ENCODE measurements around the gene ELN. TPM values are rescaled to one million over a fixed set of nuclear protein-coding genes. Genes with fewer than 3 reads are reported as not detected.

Gene ELN
- total and polyA plus RNA-seq, 5 experiments from 2014 or later = not detected

DNA sequence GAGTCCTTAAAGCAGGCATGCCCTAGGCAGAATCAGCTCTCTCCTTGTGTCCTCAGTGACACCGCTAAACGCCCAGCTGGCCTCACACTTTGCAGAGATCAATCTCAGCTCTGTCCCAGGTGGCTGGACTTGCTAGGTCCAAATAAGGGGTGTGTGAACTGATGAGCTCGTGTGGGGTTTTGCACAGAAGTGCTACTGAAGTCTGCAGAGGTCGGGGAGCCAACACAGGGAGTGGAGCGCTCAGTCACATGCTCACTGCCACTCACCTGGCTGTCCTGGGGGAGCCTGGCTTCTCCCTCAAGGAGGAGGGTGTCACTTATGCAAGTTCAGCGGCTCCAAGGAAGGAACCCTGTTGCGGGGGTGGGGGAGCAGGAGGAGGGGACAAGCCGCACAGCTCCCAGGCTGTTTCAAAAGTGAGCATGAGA lies 2.0 kb downstream of the ELN start:
- DNase-seq = no peak
- Mint-ChIP-seq H3K4me1 (peaks cover 12 to 30% (median 17%) of the 10 kb centered on the region in 4 donors), H3K27me3 (peaks cover 24 to 62% (median 45%) of the 10 kb centered on the region in 5 donors), H3K9me3 (peaks cover 0 to 1% (median 0%) of the 10 kb centered on the region in 9 donors), H3K27ac (no peak overlapping the region), H3K4me3 (no peak overlapping the region), H3K36me3 (no peaks in the 10 kb centered on the region)
- ATAC-seq = no peak
- POLR2A ChIA-PET = no interaction called here

DNA sequence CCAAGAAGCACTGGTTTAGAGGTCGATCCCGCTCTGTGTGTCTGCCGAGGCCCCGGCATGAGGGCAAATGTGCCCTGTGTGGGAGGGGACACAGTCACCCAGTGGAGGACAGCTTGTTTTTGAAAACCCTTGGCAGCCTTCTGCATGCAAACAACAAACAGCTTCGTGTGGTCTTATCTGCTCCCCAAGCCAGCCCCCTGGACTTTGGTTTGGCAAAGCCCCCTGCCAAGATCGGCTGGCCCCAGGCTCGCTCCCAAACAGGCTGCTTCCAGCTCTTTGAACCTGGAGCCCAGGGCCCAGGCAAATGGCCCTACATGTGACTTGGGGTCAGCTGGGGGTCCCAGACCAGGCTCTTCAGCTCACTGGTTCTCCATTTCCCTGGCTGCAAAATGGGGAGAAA lies 2.9 kb downstream of the ELN start:
- POLR2A ChIA-PET = no interaction called here

GRCh38 chr7:74031403-74032190 lies 3.6 kb downstream of the ELN start:
- peak overlapping the region in 1 of 10 donors; percentile 2 for H3K27ac Mint-ChIP-seq
- H3K9me3 Mint-ChIP-seq = no peaks in the 10 kb centered on the region
- no peak for ATAC-seq

More for the DNA sequence above, 2.9 kb downstream of the ELN start:
- Mint-ChIP-seq H3K27ac (peak overlapping the region in 1 of 10 donors; percentile 41), H3K27me3 (peaks cover 22 to 56% (median 37%) of the 10 kb centered on the region in 5 donors), H3K36me3 (no peaks in the 10 kb centered on the region), H3K4me1 (peaks cover 10 to 22% (median 16%) of the 10 kb centered on the region in 4 donors), H3K9me3 (no peaks in the 10 kb centered on the region), H3K4me3 (no peak overlapping the region)
- ATAC-seq (no peak), DNase-seq (no peak)

GRCh38 chr7:74032191-74032490 lies 4.2 kb downstream of the ELN start:
- ATAC-seq (no peak), DNase-seq (no peak)
- H3K27me3 Mint-ChIP-seq = peaks cover 14 to 43% (median 28%) of the 10 kb centered on the region in 5 donors
- H3K27ac Mint-ChIP-seq = peak overlapping the region in 1 of 10 donors; percentile 2
- POLR2A ChIA-PET = interaction anchor here (0.8 kb wide), 1 partner anchor 332 kb away, joined by 3 read pairs; no protein-coding TSS in a partner anchor
- H3K9me3 Mint-ChIP-seq = no peaks in the 10 kb centered on the region
- H3K36me3 Mint-ChIP-seq = no peaks in the 10 kb centered on the region
- H3K4me1 Mint-ChIP-seq = peaks cover 6 to 11% (median 10%) of the 10 kb centered on the region in 4 donors
- no peak overlapping the region for H3K4me3 Mint-ChIP-seq

More at GRCh38 chr7:74031403-74032190, 3.6 kb downstream of the ELN start:
- Mint-ChIP-seq H3K36me3 (no peaks in the 10 kb centered on the region), H3K4me1 (peaks cover 8 to 15% (median 12%) of the 10 kb centered on the region in 4 donors), H3K27me3 (peaks cover 16 to 49% (median 30%) of the 10 kb centered on the region in 5 donors), H3K4me3 (no peak overlapping the region)
- POLR2A ChIA-PET = no interaction called here
- DNase-seq = no peak

DNA sequence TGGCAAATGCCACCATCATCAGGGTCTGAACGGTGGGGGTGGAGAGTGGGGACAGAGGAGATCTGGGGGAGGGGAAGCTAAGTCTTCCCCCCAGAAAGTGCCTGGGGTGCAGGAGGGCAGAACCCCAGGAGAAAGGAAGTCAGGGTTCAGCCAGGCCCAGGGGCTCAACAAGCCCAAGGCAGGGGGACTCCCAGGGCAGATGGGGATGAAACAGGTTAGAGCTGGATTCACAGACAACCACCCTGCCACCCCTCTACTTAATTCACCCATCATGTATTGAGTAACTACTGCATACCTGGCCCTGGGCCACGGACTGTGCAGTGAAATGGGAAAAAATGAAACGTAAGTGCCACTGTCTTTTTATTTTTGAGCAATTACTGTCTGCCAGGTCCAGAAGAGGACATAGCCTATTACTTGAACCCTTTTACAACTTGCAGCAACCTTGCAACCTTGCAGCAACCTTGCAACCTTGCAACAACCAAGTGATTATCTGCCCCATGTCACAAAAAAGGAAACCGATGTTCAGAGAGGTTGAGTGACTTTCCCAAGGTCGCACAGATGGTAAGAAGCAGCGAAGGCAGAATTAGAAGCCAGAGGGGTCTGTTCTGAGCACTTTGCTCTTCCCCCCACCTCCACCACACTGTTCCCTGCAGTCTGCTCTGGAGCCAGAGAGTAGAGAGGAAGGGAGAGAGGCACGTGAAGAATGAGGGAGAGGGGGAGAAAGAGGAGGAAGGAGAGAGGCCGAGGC lies 4.8 kb downstream of the ELN start:
- Mint-ChIP-seq H3K9me3 (no peaks in the 10 kb centered on the region), H3K27me3 (peaks cover 14 to 42% (median 28%) of the 10 kb centered on the region in 5 donors), H3K36me3 (no peaks in the 10 kb centered on the region), H3K4me1 (peaks cover 6 to 11% (median 10%) of the 10 kb centered on the region in 4 donors), H3K4me3 (no peak overlapping the region), H3K27ac (no peak overlapping the region)
- POLR2A ChIA-PET = interaction anchor here (0.8 kb wide), 1 partner anchor 332 kb away, joined by 3 read pairs; no protein-coding TSS in a partner anchor
- DNase-seq (no peak), ATAC-seq (no peak)

- H3K27me3 Mint-ChIP-seq = peaks cover 12 to 38% (median 25%) of the 10 kb centered on the region in 5 donors
- POLR2A ChIA-PET = no interaction called here
- H3K9me3 Mint-ChIP-seq = no peaks in the 10 kb centered on the region
- no peak overlapping the region for H3K27ac Mint-ChIP-seq
- no peak overlapping the region for H3K4me3 Mint-ChIP-seq
- H3K4me1 Mint-ChIP-seq = peaks cover 6 to 10% (median 9%) of the 10 kb centered on the region in 4 donors
- no peaks in the 10 kb centered on the region for H3K36me3 Mint-ChIP-seq
- DNase-seq = no peak
- ATAC-seq = no peak
Observed at GRCh38 chr7:74033372-74034311, 5.7 kb downstream of the ELN start.

- ATAC-seq = no peak
- no peak for DNase-seq
- Mint-ChIP-seq H3K9me3 (no peaks in the 10 kb centered on the region), H3K36me3 (no peaks in the 10 kb centered on the region), H3K4me1 (no peaks in the 10 kb centered on the region), H3K4me3 (no peak overlapping the region), H3K27ac (no peak overlapping the region), H3K27me3 (peaks cover 0 to 1% (median 0%) of the 10 kb centered on the region in 5 donors)
- POLR2A ChIA-PET = no interaction called here
Observed at GRCh38 chr7:74037609-74038008, 9.6 kb downstream of the ELN start.

- Mint-ChIP-seq H3K27ac (no peak overlapping the region), H3K36me3 (no peaks in the 10 kb centered on the region), H3K4me3 (no peak overlapping the region), H3K9me3 (no peaks in the 10 kb centered on the region), H3K4me1 (no peaks in the 10 kb centered on the region), H3K27me3 (peaks cover 0 to 1% (median 0%) of the 10 kb centered on the region in 5 donors)
- DNase-seq = no peak
- ATAC-seq = no peak
- POLR2A ChIA-PET = no interaction called here
Observed at GRCh38 chr7:74038194-74038961, 10.4 kb downstream of the ELN start.

- H3K9me3 Mint-ChIP-seq = no peaks in the 10 kb centered on the region
- POLR2A ChIA-PET = no interaction called here
- ATAC-seq = no peak
- H3K27me3 Mint-ChIP-seq = peaks cover 0 to 1% (median 0%) of the 10 kb centered on the region in 5 donors
- H3K36me3 Mint-ChIP-seq = no peaks in the 10 kb centered on the region
- H3K4me1 Mint-ChIP-seq = no peaks in the 10 kb centered on the region
- H3K27ac Mint-ChIP-seq = no peak overlapping the region
- H3K4me3 Mint-ChIP-seq = no peak overlapping the region
- DNase-seq = no peak
Observed at GRCh38 chr7:74039337-74039736, 11.4 kb downstream of the ELN start.

DNA sequence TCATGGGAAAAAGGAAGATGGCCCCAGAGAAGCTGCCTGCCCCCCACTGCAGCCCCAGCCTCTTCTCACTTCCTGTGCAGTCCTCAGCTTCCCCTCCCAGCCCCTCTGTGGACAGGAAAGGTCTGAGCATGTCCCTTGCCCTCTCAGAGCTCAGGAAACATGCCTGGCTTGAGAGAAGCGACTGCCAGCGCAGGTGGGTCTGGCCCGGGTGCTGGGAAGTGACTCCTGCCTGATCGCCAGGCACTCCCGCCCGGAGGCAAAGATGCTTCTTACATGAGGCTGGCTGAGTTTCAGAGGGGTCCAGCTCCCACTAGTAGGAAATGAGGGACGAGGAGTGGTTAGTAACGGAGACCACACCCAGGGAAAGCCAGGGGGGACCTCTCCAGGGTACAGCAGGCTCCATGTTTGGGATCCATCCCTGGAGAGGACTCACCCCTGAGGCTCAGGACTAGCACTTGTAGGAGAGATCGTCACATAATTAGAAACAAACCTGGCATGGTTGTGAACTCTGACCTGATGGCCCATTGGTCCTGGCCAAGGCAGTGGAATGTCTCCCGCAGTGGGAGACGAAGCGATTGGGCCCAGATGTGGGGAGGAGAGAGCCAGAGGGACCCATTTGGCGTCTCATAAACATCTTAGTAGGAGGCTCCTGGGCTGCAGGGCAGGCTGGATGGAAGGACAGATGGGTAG lies 12.3 kb downstream of the ELN start:
- H3K36me3 Mint-ChIP-seq = no peaks in the 10 kb centered on the region
- no peaks in the 10 kb centered on the region for H3K4me1 Mint-ChIP-seq

DNA sequence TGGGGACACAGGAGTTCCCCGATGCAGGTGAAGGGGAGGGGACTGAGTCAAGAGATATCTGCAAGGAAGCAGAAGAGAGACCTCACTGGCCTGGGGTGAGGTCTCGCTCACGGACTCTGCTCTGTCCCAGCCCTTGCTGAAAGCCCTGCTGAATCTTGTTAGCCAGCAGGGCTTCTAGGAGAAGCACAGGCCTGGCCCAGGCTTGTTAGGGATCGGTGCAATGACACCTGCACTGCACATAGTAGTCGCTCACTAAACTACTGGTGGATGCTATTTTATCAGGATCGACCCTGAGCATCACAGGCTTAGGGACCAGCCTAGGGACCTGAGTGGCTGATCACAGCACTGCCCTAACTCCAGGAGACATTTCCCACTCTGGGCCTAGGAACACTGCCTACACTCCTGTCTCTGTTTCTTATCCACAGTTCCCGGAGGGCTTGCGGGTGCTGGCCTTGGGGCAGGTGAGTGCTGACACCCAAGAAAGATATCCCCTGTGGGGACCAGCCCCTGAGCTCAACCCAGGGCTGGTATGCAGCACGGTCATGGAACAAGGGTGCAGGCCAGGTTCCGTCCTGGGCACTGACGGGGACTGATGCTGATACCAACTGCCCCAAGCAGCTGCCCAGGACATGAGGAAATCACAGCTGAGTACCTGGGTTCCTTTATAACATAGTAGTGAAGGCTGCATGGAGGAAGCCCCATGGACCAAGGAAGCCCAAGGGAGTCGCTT lies 13.0 kb downstream of the ELN start:
- H3K27ac Mint-ChIP-seq = peak overlapping the region in 2 of 10 donors; percentile 34 to 37
- POLR2A ChIA-PET = no interaction called here
- ATAC-seq = no peak

More for the DNA sequence above, 12.3 kb downstream of the ELN start:
- Mint-ChIP-seq H3K27ac (peak overlapping the region in 2 of 10 donors; percentile 34 to 37), H3K9me3 (no peaks in the 10 kb centered on the region), H3K4me3 (no peak overlapping the region), H3K27me3 (peaks cover 0 to 1% (median 0%) of the 10 kb centered on the region in 5 donors)
- POLR2A ChIA-PET = no interaction called here
- ATAC-seq (no peak), DNase-seq (no peak)

More for the DNA sequence above, 13.0 kb downstream of the ELN start:
- H3K9me3 Mint-ChIP-seq = no peaks in the 10 kb centered on the region
- H3K36me3 Mint-ChIP-seq = no peaks in the 10 kb centered on the region
- no peak overlapping the region for H3K4me3 Mint-ChIP-seq
- no peak for DNase-seq
- H3K27me3 Mint-ChIP-seq = peaks cover 0 to 1% (median 0%) of the 10 kb centered on the region in 5 donors
- no peaks in the 10 kb centered on the region for H3K4me1 Mint-ChIP-seq
